SK-N-SH treated with all-trans-retinoic acid at 6 μM for 48 hours (cell line): ENCODE results near the gene OAF.

Source experiments
- ARNTL ChIP-seq: fragments of 450-650 bp; formaldehyde crosslinking; IDR thresholded peaks from 2 replicates; pipeline ENCODE4 v1.5.0; 2020; ENCODE audit warnings: low read depth, mild to moderate bottlenecking, moderate library complexity, borderline replicate concordance
- GLIS3 ChIP-seq: fragments of 250-450 bp; sonication (Bioruptor Pico); IDR thresholded peaks from 2 replicates; pipeline ENCODE4 v1.5.0; 2020; ENCODE audit warnings: mild to moderate bottlenecking, moderate library complexity
- PATZ1 ChIP-seq: fragments of 250-450 bp; sonication (Bioruptor Pico); IDR thresholded peaks from 2 replicates; pipeline ENCODE4 v1.8.0; 2020; ENCODE audit warnings: mild to moderate bottlenecking, moderate library complexity, borderline replicate concordance
- PPARA ChIP-seq: fragments of 250-450 bp; sonication (Bioruptor Pico); IDR thresholded peaks from 2 replicates; pipeline ENCODE4 v1.5.0; 2020; ENCODE audit warnings: mild to moderate bottlenecking, borderline replicate concordance
- RARB ChIP-seq: fragments of 250-450 bp; sonication (Bioruptor Pico); IDR thresholded peaks from 2 replicates; pipeline ENCODE4 v1.8.0; 2021; ENCODE audit warnings: mild to moderate bottlenecking, moderate library complexity
- TCF4 ChIP-seq: fragments of 250-450 bp; sonication (Bioruptor Pico); IDR thresholded peaks from 2 replicates; pipeline ENCODE4 v1.8.0; 2021; ENCODE audit warnings: mild to moderate bottlenecking, moderate library complexity, borderline replicate concordance
- ZC3H10 ChIP-seq: fragments of 250-450 bp; sonication (Bioruptor Pico); IDR thresholded peaks from 2 replicates; pipeline ENCODE4 v1.5.1; 2021; ENCODE audit warnings: mild to moderate bottlenecking, moderate library complexity
- ZNF565 ChIP-seq: fragments of 450-650 bp; formaldehyde crosslinking; conservative IDR thresholded peaks from 2 replicates; pipeline ENCODE4 v1.5.0; 2020; ENCODE audit warnings: low read depth, mild to moderate bottlenecking, moderate library complexity
- ZNF70 ChIP-seq: fragments of 450-650 bp; formaldehyde crosslinking; IDR thresholded peaks from 2 replicates; pipeline ENCODE4 v1.5.0; 2020; ENCODE audit warnings: mild to moderate bottlenecking, moderate library complexity
- TF ChIP-seq, protein P1 (sequence below): fragments of 250-450 bp; sonication (Bioruptor Pico); IDR thresholded peaks from 2 replicates; pipeline ENCODE4 v1.5.1; 2021; ENCODE audit warnings: mild to moderate bottlenecking, moderate library complexity
- TF ChIP-seq, protein P2 (sequence below): fragments of 250-450 bp; sonication (Bioruptor Pico); IDR thresholded peaks from 2 replicates; pipeline ENCODE4 v1.8.0; 2021; ENCODE audit warnings: low read depth, mild to moderate bottlenecking, moderate library complexity, borderline replicate concordance

- no peak for TF ChIP-seq GLIS3 (CRISPR knock-in tag)
- no peak for TF ChIP-seq ZC3H10 (CRISPR knock-in tag)
- TF ChIP-seq, protein P1, sequence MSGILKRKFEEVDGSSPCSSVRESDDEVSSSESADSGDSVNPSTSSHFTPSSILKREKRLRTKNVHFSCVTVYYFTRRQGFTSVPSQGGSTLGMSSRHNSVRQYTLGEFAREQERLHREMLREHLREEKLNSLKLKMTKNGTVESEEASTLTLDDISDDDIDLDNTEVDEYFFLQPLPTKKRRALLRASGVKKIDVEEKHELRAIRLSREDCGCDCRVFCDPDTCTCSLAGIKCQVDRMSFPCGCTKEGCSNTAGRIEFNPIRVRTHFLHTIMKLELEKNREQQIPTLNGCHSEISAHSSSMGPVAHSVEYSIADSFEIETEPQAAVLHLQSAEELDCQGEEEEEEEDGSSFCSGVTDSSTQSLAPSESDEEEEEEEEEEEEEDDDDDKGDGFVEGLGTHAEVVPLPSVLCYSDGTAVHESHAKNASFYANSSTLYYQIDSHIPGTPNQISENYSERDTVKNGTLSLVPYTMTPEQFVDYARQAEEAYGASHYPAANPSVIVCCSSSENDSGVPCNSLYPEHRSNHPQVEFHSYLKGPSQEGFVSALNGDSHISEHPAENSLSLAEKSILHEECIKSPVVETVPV (CRISPR knock-in tag): no peak
- no peak for TF ChIP-seq PATZ1
- no peak for TF ChIP-seq RARB (CRISPR knock-in tag)
- no peak for TF ChIP-seq ZNF70
- TF ChIP-seq PPARA (CRISPR knock-in tag): no peak
- TF ChIP-seq ARNTL: no peak
- TF ChIP-seq TCF4 (CRISPR knock-in tag): no peak
- no peak for TF ChIP-seq ZNF565 (CRISPR knock-in tag)
- TF ChIP-seq, protein P2, sequence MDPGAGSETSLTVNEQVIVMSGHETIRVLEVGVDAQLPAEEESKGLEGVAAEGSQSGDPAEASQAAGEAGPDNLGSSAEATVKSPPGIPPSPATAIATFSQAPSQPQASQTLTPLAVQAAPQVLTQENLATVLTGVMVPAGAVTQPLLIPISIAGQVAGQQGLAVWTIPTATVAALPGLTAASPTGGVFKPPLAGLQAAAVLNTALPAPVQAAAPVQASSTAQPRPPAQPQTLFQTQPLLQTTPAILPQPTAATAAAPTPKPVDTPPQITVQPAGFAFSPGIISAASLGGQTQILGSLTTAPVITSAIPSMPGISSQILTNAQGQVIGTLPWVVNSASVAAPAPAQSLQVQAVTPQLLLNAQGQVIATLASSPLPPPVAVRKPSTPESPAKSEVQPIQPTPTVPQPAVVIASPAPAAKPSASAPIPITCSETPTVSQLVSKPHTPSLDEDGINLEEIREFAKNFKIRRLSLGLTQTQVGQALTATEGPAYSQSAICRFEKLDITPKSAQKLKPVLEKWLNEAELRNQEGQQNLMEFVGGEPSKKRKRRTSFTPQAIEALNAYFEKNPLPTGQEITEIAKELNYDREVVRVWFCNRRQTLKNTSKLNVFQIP (CRISPR knock-in tag): no peak
These were observed 7.3 kb downstream of the OAF start for GRCh38 chr11:120217941-120218694.
